Suppressor macrophage treated with lipopolysaccharide for 4 hours (primary cell): Measurements from ENCODE around the gene KIF5B.
"Not testable (repeated sequence)": the region's sequence is repeated elsewhere in the genome, so short reads cannot be mapped to it uniquely, and the experiment has no call there.

Experiments used
- DNase-seq: peaks from one replicate; pipeline ENCODE4 v3.0.0-alpha.2; 2020

KIF5B gene

GRCh38 chr10:32057036-32057372, 779 bp upstream of the KIF5B start:
- no peak for DNase-seq

- peak; percentile 80 for DNase-seq
Measured at GRCh38 chr10:32055478-32056135, 618 bp downstream of the KIF5B start.

DNA sequence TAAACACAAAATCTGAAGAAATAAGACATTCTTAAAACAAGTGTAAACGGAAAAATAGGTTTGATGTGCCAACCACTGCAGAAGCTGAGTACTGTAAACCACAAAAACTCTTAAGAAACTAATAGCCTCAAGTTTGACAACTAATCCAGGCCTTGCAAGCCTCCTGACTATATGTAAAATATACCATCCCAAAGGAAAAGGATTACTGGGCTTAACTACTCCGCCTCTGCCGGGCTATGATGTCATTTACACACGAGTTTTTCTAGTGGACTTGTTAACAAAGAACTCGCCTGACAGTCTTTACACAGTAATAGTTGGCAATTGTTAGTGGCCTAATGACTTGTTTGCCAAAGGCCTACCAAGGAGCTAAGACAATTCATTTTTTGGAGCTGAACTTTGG, 2.1 kb downstream of the KIF5B start:
- DNase-seq, result peak; percentile 38

GRCh38 chr10:32053392-32053791, 2.8 kb downstream of the KIF5B start:
- not testable (repeated sequence) for DNase-seq

DNA sequence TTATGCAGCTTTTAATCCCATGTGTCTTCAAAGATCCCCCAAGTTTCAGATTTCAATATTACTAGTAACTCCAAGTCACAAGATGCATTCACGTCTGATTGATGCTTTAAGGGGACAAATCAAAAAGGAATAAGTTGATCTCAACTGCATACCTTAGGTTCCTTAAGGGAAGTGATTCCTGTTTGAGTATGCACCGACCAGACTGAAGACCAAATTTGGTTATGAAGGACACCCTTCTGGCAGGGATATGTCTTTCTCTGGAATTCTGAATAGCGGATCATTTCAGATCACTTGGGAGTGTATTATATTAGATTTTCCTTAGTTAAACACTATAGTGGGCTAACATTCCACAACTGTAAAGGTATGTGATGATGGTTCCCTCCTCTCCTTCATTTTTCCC, 4.3 kb downstream of the KIF5B start:
- DNase-seq, result no peak

DNA sequence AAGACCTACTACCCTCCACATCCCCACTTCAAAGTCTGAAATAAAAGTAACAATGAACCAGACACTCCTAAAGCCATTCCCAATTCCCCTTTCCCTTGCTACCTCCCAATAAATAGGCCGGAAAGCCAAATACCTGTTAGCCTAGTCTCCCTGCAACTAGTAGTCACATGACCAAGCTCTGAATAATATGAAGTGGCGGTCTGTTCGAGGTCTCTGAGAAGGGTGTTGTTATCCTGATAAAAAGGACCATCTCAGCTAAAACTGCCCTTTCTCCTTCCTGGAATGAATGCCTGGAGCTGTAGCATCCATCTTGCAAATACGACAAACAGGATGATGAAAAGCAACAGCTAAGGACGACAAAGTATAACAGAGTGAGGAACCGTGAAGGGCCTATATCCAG, 6.0 kb downstream of the KIF5B start:
- no peak for DNase-seq

DNA sequence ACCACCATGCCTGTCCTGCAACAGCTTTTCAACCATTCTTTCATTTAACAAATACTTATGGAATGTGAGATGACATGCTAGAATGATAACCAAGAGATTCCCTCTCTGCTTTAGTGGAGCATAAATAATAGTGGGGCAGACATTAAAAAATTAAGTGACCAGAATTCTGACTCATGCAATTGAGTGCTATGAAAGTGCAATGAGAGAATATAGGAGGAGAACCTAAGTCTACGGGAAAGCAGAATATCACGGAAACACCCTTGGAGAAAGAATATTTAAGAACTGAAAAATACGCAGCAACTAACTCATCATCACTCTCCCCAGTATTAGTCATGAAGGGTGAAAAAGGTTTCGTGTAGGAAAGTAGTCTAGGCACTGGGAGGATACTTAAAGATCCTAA, 7.1 kb downstream of the KIF5B start:
- DNase-seq, result no peak

- no peak for DNase-seq
Measured at GRCh38 chr10:32048282-32048681, 7.9 kb downstream of the KIF5B start.

DNA sequence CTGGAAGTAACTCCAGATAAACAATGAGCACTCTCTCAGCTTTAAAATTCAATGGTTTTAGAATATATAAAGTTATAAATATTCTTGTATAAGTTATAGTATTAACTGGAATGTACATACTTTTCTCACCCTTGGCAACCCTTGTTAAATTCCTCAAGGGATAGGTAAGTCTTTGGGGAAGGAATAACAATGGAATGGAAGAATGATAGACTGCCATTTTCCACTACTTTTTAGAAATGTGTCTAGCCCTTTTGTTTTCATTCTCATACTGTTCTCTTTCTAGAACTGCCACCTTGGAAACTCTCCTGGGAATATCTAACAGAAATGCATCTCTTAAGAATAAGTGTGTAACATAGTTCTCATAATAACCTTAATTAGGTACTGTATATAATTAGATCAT, 8.3 kb downstream of the KIF5B start:
- no peak for DNase-seq

GRCh38 chr10:32046151-32046550, 10.1 kb downstream of the KIF5B start:
- peak; percentile 60 for DNase-seq

- not testable (repeated sequence) for DNase-seq
Measured at GRCh38 chr10:32042730-32043129, 13.5 kb downstream of the KIF5B start.

DNA sequence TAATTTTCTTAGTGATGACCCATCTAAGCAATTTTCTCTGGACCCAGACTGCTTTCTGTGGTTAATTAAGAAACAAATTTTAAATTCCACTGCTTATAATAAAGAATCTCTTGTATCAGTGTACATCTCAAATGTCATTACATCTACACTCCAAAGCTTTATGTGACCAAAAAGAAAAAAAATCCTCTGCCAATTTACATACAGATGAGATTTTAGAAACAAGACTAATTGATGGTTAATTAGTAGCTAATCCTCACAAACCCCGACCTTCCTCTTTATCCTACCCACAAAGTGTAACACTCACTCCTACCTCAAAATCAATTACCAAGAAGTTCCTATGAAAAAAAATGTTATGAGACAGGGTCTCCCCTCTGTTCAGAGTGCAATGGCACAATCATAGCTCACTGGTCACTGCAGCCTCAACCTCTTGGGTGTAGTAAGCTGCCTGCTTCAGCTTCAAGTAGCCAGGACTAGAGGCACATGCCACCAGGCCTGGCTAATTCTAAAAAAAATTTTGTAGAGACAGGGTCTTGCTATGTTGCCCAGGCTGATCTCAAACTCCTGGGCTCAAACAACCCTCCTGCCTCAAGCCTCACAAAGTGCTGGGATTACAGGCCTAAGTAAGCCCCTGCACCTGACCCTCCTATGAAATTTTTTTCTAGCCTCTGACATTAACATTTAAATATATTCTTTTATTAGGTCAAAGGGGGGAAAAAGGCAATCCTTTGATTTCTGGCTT, 14.8 kb downstream of the KIF5B start:
- no peak for DNase-seq

- no peak for DNase-seq
Measured at GRCh38 chr10:32039734-32040133, 16.5 kb downstream of the KIF5B start.

DNA sequence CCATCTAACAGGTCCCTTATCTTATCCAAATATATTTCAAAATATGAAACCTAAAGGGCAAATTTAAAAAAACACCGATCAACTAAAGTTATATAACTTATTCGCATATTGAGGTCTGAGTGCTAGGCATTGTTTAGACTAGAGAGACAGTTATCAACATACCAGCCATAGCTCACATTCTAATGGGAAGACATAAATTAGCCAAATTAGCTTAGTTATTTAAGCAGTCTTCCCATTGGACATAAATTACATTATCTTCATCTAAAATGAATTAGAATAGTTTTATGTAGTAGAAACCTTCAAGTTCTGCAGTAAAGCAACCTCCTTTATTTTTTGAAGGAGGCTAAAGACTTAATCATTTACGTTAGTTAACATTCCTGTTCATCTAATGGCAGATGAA, 17.4 kb downstream of the KIF5B start:
- DNase-seq, result no peak

DNA sequence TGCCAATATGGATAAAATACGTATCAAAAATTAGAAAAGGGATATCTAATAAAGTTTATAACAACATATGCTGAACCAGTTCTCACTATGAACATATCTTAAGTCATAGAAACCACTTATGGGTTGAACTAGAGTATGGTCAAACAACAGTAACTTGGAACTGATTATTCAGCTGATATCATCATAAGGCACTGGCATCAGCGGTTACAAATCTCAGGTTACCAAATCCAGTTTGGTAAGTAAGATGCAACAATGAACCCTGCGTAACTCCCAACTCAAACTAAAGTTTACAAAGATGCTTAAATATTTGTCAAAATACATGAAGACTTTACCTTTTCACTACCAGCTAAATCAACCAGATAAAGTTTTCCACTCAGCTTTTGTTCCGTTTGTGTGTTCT, 19.3 kb downstream of the KIF5B start:
- no peak for DNase-seq

GRCh38 chr10:32035038-32035437, 21.2 kb downstream of the KIF5B start:
- DNase-seq, result no peak

DNA sequence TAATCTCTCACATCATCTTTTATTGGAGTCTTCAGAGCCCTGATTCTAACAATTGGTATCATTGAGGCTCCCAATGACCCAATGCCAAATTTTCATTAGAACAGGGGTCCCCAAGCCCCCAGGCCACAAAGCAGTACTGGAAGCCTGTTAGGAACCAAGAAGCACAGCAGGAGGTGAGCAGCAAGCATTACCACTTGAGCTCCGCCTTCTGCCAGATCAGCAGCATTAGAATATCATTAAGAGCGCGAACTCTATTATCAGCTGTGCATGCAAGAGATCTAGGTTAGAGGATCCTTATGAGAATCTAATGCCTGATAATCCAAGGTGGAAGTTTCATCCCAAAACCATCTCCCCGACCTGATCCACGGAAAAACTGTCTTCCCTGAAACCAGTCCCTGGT, 23.1 kb downstream of the KIF5B start:
- no peak for DNase-seq

DNA sequence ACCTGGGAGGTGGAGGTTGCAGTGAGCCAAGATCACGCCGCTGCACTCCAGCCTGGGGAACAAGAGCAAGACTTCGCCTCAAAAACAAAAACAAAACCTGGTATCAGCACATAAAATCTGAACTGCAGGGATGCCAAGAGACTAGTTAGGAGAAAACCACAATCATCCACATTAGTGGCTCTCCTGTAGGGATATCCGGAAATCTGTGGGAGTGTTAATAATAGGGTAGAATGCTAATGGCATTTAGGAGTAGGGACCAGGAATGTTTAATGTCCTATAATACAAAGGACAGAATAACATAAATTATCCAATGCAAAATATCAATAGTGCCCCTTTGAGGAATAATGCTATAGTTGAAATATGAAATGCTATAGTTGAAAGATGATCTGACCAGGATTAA, 24.3 kb downstream of the KIF5B start:
- DNase-seq, result no peak

GRCh38 chr10:32031424-32031823, 24.8 kb downstream of the KIF5B start:
- no peak for DNase-seq

GRCh38 chr10:32028710-32029109, 27.5 kb downstream of the KIF5B start:
- DNase-seq, result no peak

- DNase-seq, result no peak
Measured at GRCh38 chr10:32023264-32023663, 33.0 kb downstream of the KIF5B start.

DNA sequence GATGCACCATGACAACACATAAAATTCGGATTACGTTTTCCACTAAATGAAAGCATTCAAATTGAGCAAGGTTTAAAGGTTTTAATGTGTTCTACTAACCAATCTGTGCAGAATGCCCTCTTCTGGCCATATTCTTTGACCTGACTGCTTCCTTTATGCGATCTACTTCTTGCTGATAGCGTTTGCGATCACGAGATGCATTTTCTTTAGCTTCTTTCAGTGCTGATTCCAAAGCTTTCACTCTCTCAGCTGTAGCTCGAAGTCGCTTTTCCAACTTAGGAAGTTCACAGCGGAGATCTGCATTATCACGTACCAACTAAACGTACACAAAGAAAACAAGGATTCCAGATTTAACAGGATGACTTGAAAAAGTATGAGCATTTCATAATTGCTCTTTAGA, 39.2 kb downstream of the KIF5B start:
- no peak for DNase-seq

- no peak for DNase-seq
Measured at GRCh38 chr10:32015386-32015785, 40.8 kb downstream of the KIF5B start.

- DNase-seq, result no peak
Measured at GRCh38 chr10:32007026-32007425, 49.2 kb downstream of the KIF5B start.

DNA sequence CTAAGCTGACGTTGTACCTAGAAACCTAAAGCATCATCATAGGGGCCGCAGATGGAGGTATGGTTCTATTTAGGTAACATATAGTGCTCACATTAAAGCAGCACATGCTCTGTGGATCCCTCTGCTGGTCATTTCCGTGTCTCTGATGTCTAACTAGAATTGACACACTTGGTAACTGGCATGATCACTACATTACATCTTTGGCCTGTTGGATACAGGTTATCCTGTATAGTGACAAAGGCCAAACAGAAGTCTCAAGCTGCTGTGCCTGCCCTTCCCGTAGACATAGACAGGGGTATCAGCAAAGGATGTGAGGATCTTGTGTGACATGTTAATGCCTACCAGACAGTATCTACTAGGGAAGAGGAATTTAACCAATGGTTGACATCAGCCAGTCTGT, 51.2 kb downstream of the KIF5B start:
- peak; percentile 41 for DNase-seq
